LNCaP clone FGC (cell line): ENCODE data around the gene CHPF.

Source experiments
- DNase-seq: peaks from one replicate; pipeline ENCODE4 v3.0.0-alpha.2; 2011; ENCODE audit warnings: low read depth
- H3K4me3 ChIP-seq: 2 replicates; pipeline ENCODE4 v1.5.1; 2011; ENCODE audit warnings: mild to moderate bottlenecking, low read depth, low read length, control low read depth
- TF ChIP-seq, protein P1 (sequence below): IDR thresholded peaks from 2 replicates; pipeline ENCODE4 v1.5.1; 2012; ENCODE audit warnings: mild to moderate bottlenecking; ENCODE audit not compliant: control insufficient read depth, insufficient read depth; ENCODE audit errors: extremely low read depth

The CHPF gene

DNA sequence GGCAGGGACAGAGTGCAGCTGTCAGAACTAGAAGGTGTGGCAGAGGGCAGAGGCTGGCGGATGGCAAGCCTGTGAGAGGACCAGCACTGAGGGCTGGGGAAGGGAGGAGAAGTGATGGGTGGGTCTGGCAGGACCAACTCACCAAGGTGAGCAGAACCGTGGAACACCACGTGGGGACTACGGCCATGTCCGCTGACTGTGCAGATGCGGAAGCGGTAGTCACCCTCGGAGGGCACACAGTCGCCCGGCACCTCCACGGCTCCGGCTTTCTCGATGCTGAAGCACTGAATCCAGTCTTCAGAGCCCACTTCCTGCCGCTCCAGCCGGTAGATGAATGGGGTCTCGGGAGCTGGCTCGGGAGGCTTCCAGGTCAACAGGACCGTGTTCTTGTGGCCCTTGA is 23.5 kb upstream of the CHPF start:
- TF ChIP-seq, protein P1, sequence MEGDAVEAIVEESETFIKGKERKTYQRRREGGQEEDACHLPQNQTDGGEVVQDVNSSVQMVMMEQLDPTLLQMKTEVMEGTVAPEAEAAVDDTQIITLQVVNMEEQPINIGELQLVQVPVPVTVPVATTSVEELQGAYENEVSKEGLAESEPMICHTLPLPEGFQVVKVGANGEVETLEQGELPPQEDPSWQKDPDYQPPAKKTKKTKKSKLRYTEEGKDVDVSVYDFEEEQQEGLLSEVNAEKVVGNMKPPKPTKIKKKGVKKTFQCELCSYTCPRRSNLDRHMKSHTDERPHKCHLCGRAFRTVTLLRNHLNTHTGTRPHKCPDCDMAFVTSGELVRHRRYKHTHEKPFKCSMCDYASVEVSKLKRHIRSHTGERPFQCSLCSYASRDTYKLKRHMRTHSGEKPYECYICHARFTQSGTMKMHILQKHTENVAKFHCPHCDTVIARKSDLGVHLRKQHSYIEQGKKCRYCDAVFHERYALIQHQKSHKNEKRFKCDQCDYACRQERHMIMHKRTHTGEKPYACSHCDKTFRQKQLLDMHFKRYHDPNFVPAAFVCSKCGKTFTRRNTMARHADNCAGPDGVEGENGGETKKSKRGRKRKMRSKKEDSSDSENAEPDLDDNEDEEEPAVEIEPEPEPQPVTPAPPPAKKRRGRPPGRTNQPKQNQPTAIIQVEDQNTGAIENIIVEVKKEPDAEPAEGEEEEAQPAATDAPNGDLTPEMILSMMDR = no peak
- DNase-seq = no peak
- H3K4me3 ChIP-seq = no peak overlapping the region

DNA sequence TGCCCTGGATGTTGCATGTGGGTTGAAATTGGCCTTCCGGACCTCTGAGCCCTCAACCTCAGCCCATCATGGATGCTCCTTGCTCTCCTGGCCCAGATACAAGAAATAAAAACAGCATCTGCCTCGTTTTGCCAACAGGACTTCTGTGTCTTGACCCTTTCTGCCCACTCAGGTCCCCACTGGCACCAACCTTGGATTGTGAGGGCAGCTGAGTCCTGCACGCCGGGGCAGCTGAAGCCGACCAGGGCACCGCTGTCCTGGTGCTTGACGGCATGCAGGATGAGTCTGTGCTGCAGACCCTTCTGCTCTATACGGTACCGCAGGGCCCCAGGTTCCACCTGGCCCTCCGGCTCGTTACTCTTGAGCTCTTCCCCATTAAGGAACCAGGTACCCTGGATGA is 23.0 kb upstream of the CHPF start:
- H3K4me3 ChIP-seq = no peak overlapping the region

GRCh38 chr2:219565130-219566080 is 21.8 kb upstream of the CHPF start:
- no peak overlapping the region for H3K4me3 ChIP-seq
- DNase-seq = no peak
- TF ChIP-seq, protein P1 = no peak

More for the DNA sequence above, 23.0 kb upstream of the CHPF start:
- TF ChIP-seq, protein P1 = no peak
- no peak for DNase-seq

DNA sequence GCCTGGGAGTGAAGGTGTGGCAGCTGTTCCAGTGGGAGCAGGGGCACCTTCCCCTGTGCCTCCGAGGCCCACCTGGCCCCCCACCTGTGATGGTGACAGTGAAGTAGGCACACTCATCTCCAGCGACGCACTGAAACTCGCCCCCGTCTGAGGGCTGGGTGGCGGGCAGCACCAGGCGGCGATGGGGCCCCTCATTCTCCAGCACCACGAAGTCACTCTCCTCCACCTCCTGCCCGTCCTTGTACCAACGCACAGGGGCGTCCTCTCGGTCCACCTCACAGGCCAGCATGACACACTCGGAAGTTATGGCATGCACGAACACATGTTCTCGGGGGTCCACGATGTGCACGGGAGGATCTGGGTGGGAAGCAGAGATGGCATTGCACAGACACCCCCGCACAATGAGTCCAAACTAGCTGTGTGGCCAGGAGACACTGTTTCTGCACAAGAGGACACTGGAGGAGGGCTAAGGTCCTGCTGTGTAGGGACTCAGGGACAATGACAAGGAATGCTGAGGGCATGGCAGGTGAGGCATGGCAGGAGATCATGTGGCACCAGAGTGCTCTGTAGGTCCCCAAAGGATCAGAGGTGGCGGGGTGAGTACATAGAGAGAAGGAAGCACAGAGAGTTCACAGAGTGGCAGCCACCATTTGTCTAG is 19.8 kb upstream of the CHPF start:
- H3K4me3 ChIP-seq = no peak overlapping the region
- TF ChIP-seq, protein P1 = no peak
- DNase-seq = no peak

DNA sequence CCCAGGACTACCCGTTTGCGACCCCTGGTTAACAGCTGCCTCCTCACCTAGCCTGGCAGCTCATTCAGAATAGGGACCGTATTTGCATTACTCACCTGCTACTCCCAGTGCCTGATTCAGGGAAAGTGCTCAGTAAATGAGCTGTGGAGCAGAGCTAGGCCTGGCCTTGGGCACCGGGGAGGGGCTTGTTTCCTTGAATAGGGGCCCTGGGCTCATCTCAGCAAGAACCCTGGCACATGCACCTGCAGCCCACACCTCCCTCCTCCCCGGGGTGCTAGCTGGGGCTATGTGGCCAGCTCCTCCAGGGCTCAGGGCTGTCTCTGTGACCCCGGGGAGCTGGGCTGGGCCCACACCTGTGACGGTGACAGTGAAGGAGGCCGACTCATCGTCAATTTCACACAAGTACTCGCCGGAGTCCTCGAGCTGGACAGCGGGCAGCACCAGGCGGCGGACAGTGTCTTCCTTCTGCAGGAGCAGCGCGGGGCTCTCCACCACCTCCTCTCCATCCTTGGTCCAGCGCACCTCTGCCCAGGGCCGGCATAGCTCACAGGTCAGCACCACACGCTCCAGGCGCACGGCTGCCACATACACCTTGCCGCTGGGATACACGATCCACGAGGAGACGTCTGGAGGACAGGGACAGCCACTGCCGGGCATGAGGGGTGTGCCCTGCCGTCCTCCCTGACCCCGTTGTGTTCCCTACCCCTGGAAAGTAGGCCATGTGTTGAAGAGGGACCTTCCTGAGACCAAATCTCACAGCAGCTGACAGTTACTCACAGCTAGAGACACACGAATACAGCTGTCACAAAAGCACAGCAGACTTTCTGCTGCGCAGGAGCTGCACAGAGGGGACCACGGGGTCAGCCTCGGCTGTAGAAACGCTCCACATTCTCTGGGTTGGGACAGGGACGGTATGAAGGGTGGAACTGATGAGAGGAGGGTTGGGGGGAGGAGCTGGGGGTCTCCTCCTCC is 18.7 kb upstream of the CHPF start:
- H3K4me3 ChIP-seq = no peak overlapping the region
- DNase-seq = no peak
- TF ChIP-seq, protein P1 = no peak
